ENCODE results near the gene TTC4. TPM values are rescaled to one million over a fixed set of nuclear protein-coding genes. Genes with fewer than 3 reads are reported as not detected.

Gene TTC4
- total RNA-seq, 1 experiment from 2014 or later = 26.3 TPM

GRCh38 chr1:54764133-54764921 is 48.7 kb downstream of the TTC4 start, which contains the start of gene PARS2 (continued):
- TF ChIP-seq, protein P1, sequence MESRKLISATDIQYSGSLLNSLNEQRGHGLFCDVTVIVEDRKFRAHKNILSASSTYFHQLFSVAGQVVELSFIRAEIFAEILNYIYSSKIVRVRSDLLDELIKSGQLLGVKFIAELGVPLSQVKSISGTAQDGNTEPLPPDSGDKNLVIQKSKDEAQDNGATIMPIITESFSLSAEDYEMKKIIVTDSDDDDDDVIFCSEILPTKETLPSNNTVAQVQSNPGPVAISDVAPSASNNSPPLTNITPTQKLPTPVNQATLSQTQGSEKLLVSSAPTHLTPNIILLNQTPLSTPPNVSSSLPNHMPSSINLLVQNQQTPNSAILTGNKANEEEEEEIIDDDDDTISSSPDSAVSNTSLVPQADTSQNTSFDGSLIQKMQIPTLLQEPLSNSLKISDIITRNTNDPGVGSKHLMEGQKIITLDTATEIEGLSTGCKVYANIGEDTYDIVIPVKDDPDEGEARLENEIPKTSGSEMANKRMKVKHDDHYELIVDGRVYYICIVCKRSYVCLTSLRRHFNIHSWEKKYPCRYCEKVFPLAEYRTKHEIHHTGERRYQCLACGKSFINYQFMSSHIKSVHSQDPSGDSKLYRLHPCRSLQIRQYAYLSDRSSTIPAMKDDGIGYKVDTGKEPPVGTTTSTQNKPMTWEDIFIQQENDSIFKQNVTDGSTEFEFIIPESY (IDR thresholded peaks at IDR 0.05; ENCODE audit: extremely low read depth, insufficient replicate concordance, low read length) = no peak
- TF ChIP-seq FOSL1 (IDR thresholded peaks at IDR 0.05; ENCODE audit: low read depth) (no peak), RAD21 (IDR thresholded peaks at IDR 0.05; ENCODE audit: low read depth) (no peak)

DNA sequence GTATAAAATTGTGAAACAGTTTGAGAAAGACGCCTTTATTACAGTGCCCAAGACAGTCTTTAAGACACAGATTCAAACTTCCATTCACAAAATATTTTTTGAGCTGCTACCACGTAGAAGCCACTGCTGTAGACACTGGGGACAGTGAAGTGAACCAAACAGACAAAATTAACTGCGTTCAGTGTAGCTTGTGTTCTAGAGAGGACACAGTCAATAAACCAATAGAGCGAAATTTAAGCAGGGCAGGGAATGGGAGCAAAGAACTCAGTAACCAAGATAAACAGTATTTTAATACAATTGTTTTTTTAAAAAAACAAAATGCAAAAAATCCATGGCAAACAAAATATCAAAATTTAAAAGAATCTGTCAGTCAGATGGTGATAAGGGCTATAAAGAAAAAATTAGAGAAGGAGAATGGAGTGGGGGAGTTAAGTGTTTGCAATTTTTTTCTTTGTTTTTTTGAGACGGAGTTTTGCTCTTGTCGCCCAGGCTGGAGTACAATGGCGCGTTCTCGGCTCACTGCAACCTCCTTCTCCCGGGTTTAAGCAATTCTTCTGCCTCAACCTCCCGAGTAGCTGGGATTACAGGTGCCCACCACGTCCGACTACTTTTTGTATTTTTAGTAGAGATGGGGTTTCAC is 49.4 kb downstream of the TTC4 start:
- no peaks in the 10 kb centered on the region for H3K9me2 ChIP-seq (ENCODE audit: insufficient read depth)
- intact Hi-C loops (cut with micrococcal nuclease) = loop anchor here (2.0 to 5.0 kb wide), 2 partner anchors 42 to 50 kb away; partner anchors contain the start of gene TTC4
- BruUV-seq (replicated peaks) = no TSS peak
- peaks cover 20% of the 10 kb centered on the region for H3K79me2 ChIP-seq (ENCODE audit: insufficient read depth, low read length)
- H3K9ac ChIP-seq (ENCODE audit: low read length) = peak overlapping the region; percentile 57
- DNase-seq (ENCODE audit: low read depth, low spot score) (no peak), ATAC-seq (peak; percentile 31)
- no peaks in the 10 kb centered on the region for H3K27me3 ChIP-seq (ENCODE audit: insufficient read depth, low read length)
- peak overlapping the region; percentile 33; the same call in 1 of the 2 replicates for H3K27ac ChIP-seq (ENCODE audit: low read depth, low read length)
- H3K36me3 ChIP-seq (ENCODE audit: control insufficient read depth in 1 of 2, insufficient read depth in 2 of 2, low read length in 2 of 2) = no peaks in the 10 kb centered on the region
- H3K4me1 ChIP-seq (ENCODE audit: control insufficient read depth in 1 of 2, insufficient read depth in 2 of 2, low read length in 2 of 2) = peaks cover 5 to 18% of the 10 kb centered on the region in 2 experiments; a peak in 3 of 4 replicates
- peak overlapping the region; percentile 94 for H2AFZ ChIP-seq (ENCODE audit: low read depth, low read length, poor library complexity, severe bottlenecking)
- peak overlapping the region; percentile 94 for H3K4me2 ChIP-seq (ENCODE audit: low read length)
- H3K4me3 ChIP-seq (replicated peaks in 1 of 2; ENCODE audit: low read depth in 1 of 2, low read length in 2 of 2) = peak overlapping the region; percentile 39 to 97
- POLR2A ChIA-PET = no interaction called here
- CTCF ChIA-PET = no interaction called here
- H4K20me1 ChIP-seq (ENCODE audit: insufficient read depth) = no peaks in the 10 kb centered on the region
- H3K9me3 ChIP-seq (ENCODE audit: control insufficient read depth in 1 of 2, insufficient read depth in 1 of 2, low read depth in 1 of 2, low read length in 2 of 2) = no peaks in the 10 kb centered on the region
- no peak for TF ChIP-seq YY1 (IDR thresholded peaks at IDR 0.05; ENCODE audit: extremely low read depth, insufficient replicate concordance, low read depth, low read length)
- RAD21 ChIA-PET (ENCODE audit: low non-redundant PET in 1 of 2, low total read pairs in 2 of 2, uncharacterized antibody in 2 of 2, unreplicated experiment in 2 of 2) = no interaction called here

Data from HCT116 (cell line).